ENCODE data around the gene ZMYM4. TPM values are rescaled to one million over a fixed set of nuclear protein-coding genes. Genes with fewer than 3 reads are reported as not detected.

Gene ZMYM4
- total RNA-seq, 1 experiment from 2014 or later, result 60.3 TPM

- no peaks in the 10 kb centered on the region for H3K36me3 Mint-ChIP-seq
- H3K27me3 Mint-ChIP-seq (ENCODE audit: low read depth), result no peaks in the 10 kb centered on the region; the same call in 1 of the 2 replicates
- TF ChIP-seq ERG (CRISPR knock-in tag; IDR thresholded peaks at IDR 0.05) (no peak), TP53 (CRISPR knock-in tag; IDR thresholded peaks at IDR 0.05) (no peak), ZNF532 (CRISPR knock-in tag; IDR thresholded peaks at IDR 0.05; ENCODE audit: borderline replicate concordance) (no peak), RORB (CRISPR knock-in tag; IDR thresholded peaks at IDR 0.05) (no peak), NFE2L1 (CRISPR knock-in tag; IDR thresholded peaks at IDR 0.05) (no peak), SMAD4 (CRISPR knock-in tag; IDR thresholded peaks at IDR 0.05) (no peak), CREM (CRISPR knock-in tag; IDR thresholded peaks at IDR 0.05) (no peak), TCF7 (CRISPR knock-in tag; IDR thresholded peaks at IDR 0.05; ENCODE audit: low read depth) (no peak), NFYB (CRISPR knock-in tag; conservative IDR thresholded peaks at IDR 0.05; ENCODE audit: low read depth) (no peak), ARID4B (CRISPR knock-in tag; IDR thresholded peaks at IDR 0.05; ENCODE audit: borderline replicate concordance) (no peak)
- no peak overlapping the region for H3K4me3 Mint-ChIP-seq
- ChIA-PET POLR2A (no interaction called here), CTCF (no interaction called here)
- ATAC-seq (no peak), DNase-seq (ENCODE audit: low spot score) (no peak)
- H3K4me1 Mint-ChIP-seq, result no peaks in the 10 kb centered on the region
- H3K27ac Mint-ChIP-seq, result no peak overlapping the region
- H3K9me3 Mint-ChIP-seq, result peaks cover 3% of the 10 kb centered on the region; the same call in 1 of the 2 replicates
These were observed 14.6 kb upstream of the ZMYM4 start for GRCh38 chr1:35253941-35254340.

- TF ChIP-seq ARID4B (CRISPR knock-in tag; IDR thresholded peaks at IDR 0.05; ENCODE audit: borderline replicate concordance) (no peak), FOXP1 (CRISPR knock-in tag; IDR thresholded peaks at IDR 0.05; ENCODE audit: borderline replicate concordance) (no peak), ZNF425 (CRISPR knock-in tag; conservative IDR thresholded peaks at IDR 0.05) (no peak), ZNF138 (CRISPR knock-in tag; conservative IDR thresholded peaks at IDR 0.05) (no peak), SMAD4 (CRISPR knock-in tag; IDR thresholded peaks at IDR 0.05) (no peak), E2F4 (CRISPR knock-in tag; IDR thresholded peaks at IDR 0.05; ENCODE audit: borderline replicate concordance, low read depth) (no peak), ZBTB21 (CRISPR knock-in tag; IDR thresholded peaks at IDR 0.05; ENCODE audit: borderline replicate concordance) (no peak)
- H3K36me3 Mint-ChIP-seq, result no peaks in the 10 kb centered on the region
- no peaks in the 10 kb centered on the region for H3K4me1 Mint-ChIP-seq
- no peaks in the 10 kb centered on the region; the same call in 1 of the 2 replicates for H3K27me3 Mint-ChIP-seq (ENCODE audit: low read depth)
- POLR2A ChIA-PET, result no interaction called here
- CTCF ChIA-PET, result no interaction called here
- DNase-seq (ENCODE audit: low spot score), result no peak
- no peaks in the 10 kb centered on the region for H3K9me3 Mint-ChIP-seq
- no peak overlapping the region for H3K27ac Mint-ChIP-seq
- ATAC-seq, result no peak
- H3K4me3 Mint-ChIP-seq, result no peak overlapping the region
These were observed 13.2 kb upstream of the ZMYM4 start for GRCh38 chr1:35255276-35255675.

All from WTC11 (cell line).